Keratinocyte (primary cell): ENCODE results near the gene NCS1. TPM values are rescaled to one million over a fixed set of nuclear protein-coding genes. Genes with fewer than 3 reads are reported as not detected.

Source experiments
- DNase-seq: peaks from one replicate; pipeline ENCODE4 v3.0.0-alpha.2; 2011; ENCODE audit warnings: low read depth, missing footprints, low spot score
- FAIRE-seq: peaks from 2 replicates; lab custom pipeline; 2011; peaks lifted over from hg19 to GRCh38; lab: Jason Lieb, UNC
- H2AFZ ChIP-seq: 2 replicates; pipeline ENCODE4 v1.6.0; 2012; ENCODE audit warnings: low read length, control low read depth, inconsistent platforms; ENCODE audit not compliant: control insufficient read depth
- H3K27ac ChIP-seq: 2 replicates; pipeline ENCODE4 v1.5.1; 2011; ENCODE audit warnings: low read length; ENCODE audit not compliant: control insufficient read depth, insufficient read depth
- H3K27me3 ChIP-seq: 3 replicates; pipeline ENCODE4 v1.6.0; 2011; ENCODE audit warnings: low read length; ENCODE audit not compliant: control insufficient read depth, insufficient read depth; ENCODE audit errors: extremely low read depth
- H3K36me3 ChIP-seq, 2 experiments: 2 replicates in 1 of 2; 3 replicates in 1 of 2; pipeline ENCODE4 v1.5.1; 2011; ENCODE audit warnings: low read length in 2 of 2, mild to moderate bottlenecking in 1 of 2; ENCODE audit not compliant: control insufficient read depth in 2 of 2, insufficient read depth in 2 of 2; ENCODE audit errors: extremely low read depth in 1 of 2
- H3K4me1 ChIP-seq: 3 replicates; pipeline ENCODE4 v1.5.1; 2011; ENCODE audit warnings: low read length; ENCODE audit not compliant: control insufficient read depth, insufficient read depth; ENCODE audit errors: extremely low read depth
- H3K4me2 ChIP-seq: 3 replicates; pipeline ENCODE4 v1.6.0; 2011; ENCODE audit warnings: low read depth, low read length; ENCODE audit not compliant: control insufficient read depth, insufficient read depth; ENCODE audit errors: extremely low read depth
- H3K4me3 ChIP-seq, 3 experiments: fragments of 200-600 bp in 1 of 3; sonication (generic) in 1 of 3; 2 replicates in 2 of 3; 3 replicates in 1 of 3; pipeline ENCODE4 v1.5.1; 2011 to 2016; ENCODE audit warnings: low read length in 3 of 3, mild to moderate bottlenecking in 3 of 3, control low read depth in 2 of 3, inconsistent platforms in 1 of 3, low read depth in 1 of 3, mixed read lengths in 1 of 3, mixed run types in 1 of 3, moderate library complexity in 1 of 3; ENCODE audit not compliant: control insufficient read depth in 2 of 3, insufficient read depth in 2 of 3; ENCODE audit errors: extremely low read depth in 1 of 3
- H3K79me2 ChIP-seq: 2 replicates; pipeline ENCODE4 v1.6.0; 2012; ENCODE audit warnings: low read length; ENCODE audit not compliant: control insufficient read depth, insufficient read depth
- H3K9ac ChIP-seq: 3 replicates; pipeline ENCODE4 v1.6.0; 2011; ENCODE audit warnings: low read length; ENCODE audit not compliant: control insufficient read depth, insufficient read depth; ENCODE audit errors: extremely low read depth
- H3K9me1 ChIP-seq: 3 replicates; pipeline ENCODE4 v1.6.0; 2011; ENCODE audit warnings: low read length; ENCODE audit not compliant: control insufficient read depth, insufficient read depth; ENCODE audit errors: extremely low read depth
- H3K9me3 ChIP-seq: 2 replicates; pipeline ENCODE4 v1.5.1; 2012; ENCODE audit warnings: low read depth, low read length; ENCODE audit not compliant: control insufficient read depth
- H4K20me1 ChIP-seq: 3 replicates; pipeline ENCODE4 v1.6.0; 2011; ENCODE audit warnings: low read length; ENCODE audit not compliant: control insufficient read depth, insufficient read depth; ENCODE audit errors: extremely low read depth
- EZH2 ChIP-seq: IDR thresholded peaks from one replicate; pipeline ENCODE4 v1.6.1; 2012; ENCODE audit warnings: inconsistent platforms, mild to moderate bottlenecking, low read length, moderate library complexity
- dilution Hi-C: fragments of 300-500 bp; cut with MboI; formaldehyde crosslinking; loops from one replicate; pipeline ENCODE4 v1.7.0; 2020; ENCODE audit warnings: low sequenced_read_pairs; ENCODE audit not compliant: extremely low pct_ligation_motif_present
- polyA plus RNA-seq, 5 experiments: library from polyadenylated mRNA; depleted of rRNA in 3 of 5; stranded (reverse) in 3 of 5; stranded (forward) in 1 of 5; unstranded in 1 of 5; fragments of >200 nt; gene quantifications; 1 replicate in 1 of 5; 2 replicates in 3 of 5; 3 replicates in 1 of 5; pipeline versions ENCODE4 v1.2.1 to v1.2.3, GENCODE V29; 2011 to 2012; ENCODE audit warnings: missing spikeins in 2 of 5, low read depth in 1 of 5, low replicate concordance in 1 of 5
- TF ChIP-seq, protein P1 (sequence below), 3 experiments: IDR thresholded peaks in 1 of 3; conservative IDR thresholded peaks in 1 of 3; optimal IDR thresholded peaks in 1 of 3; 2 replicates in 2 of 3; 3 replicates in 1 of 3; pipeline versions ENCODE3 to v1.5.1; 2011; ENCODE audit warnings: low read length in 3 of 3, mild to moderate bottlenecking in 3 of 3, moderate library complexity in 2 of 3, control low read depth in 1 of 3, inconsistent platforms in 1 of 3; ENCODE audit not compliant: insufficient read depth in 2 of 3; ENCODE audit errors: extremely low read depth in 1 of 3

Gene NCS1
- polyA plus RNA-seq, 1 donor (not counting 4 experiments of a cell fraction or from before 2014, with no cell fraction given): 49.1 TPM

GRCh38 chr9:130144703-130145102, 27.5 kb upstream of the NCS1 start:
- Histone ChIP-seq H4K20me1 (no peaks in the 10 kb centered on the region), H3K9ac (no peak overlapping the region), H3K9me3 (no peaks in the 10 kb centered on the region), H3K4me1 (peaks cover 15% of the 10 kb centered on the region), H3K27me3 (no peaks in the 10 kb centered on the region), H3K9me1 (no peaks in the 10 kb centered on the region), H3K4me3 (no peak overlapping the region), H3K4me2 (no peak overlapping the region), H3K79me2 (no peaks in the 10 kb centered on the region), H2AFZ (no peak overlapping the region), H3K27ac (no peak overlapping the region), H3K36me3 (no peaks in the 10 kb centered on the region)
- FAIRE-seq (no peak), DNase-seq (no peak)
- dilution Hi-C loops: no loop called here
- TF ChIP-seq, protein P1, sequence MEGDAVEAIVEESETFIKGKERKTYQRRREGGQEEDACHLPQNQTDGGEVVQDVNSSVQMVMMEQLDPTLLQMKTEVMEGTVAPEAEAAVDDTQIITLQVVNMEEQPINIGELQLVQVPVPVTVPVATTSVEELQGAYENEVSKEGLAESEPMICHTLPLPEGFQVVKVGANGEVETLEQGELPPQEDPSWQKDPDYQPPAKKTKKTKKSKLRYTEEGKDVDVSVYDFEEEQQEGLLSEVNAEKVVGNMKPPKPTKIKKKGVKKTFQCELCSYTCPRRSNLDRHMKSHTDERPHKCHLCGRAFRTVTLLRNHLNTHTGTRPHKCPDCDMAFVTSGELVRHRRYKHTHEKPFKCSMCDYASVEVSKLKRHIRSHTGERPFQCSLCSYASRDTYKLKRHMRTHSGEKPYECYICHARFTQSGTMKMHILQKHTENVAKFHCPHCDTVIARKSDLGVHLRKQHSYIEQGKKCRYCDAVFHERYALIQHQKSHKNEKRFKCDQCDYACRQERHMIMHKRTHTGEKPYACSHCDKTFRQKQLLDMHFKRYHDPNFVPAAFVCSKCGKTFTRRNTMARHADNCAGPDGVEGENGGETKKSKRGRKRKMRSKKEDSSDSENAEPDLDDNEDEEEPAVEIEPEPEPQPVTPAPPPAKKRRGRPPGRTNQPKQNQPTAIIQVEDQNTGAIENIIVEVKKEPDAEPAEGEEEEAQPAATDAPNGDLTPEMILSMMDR (optimal IDR thresholded peaks at IDR 0.05 in 1 of 3, IDR thresholded peaks at IDR 0.05 in 1 of 3, conservative IDR thresholded peaks at IDR 0.05 in 1 of 3; ENCODE audit: extremely low read depth in 1 of 3, insufficient read depth in 2 of 3, low read length in 3 of 3): no peak
- TF ChIP-seq EZH2: no peak

GRCh38 chr9:130145658-130146057, 26.5 kb upstream of the NCS1 start:
- H2AFZ ChIP-seq: no peak overlapping the region
- TF ChIP-seq, protein P1 (optimal IDR thresholded peaks at IDR 0.05 in 1 of 3, IDR thresholded peaks at IDR 0.05 in 1 of 3, conservative IDR thresholded peaks at IDR 0.05 in 1 of 3; ENCODE audit: extremely low read depth in 1 of 3, insufficient read depth in 2 of 3, low read length in 3 of 3): no peak
- TF ChIP-seq EZH2: no peak
- no peak overlapping the region for H3K4me3 ChIP-seq
- H3K27me3 ChIP-seq: no peaks in the 10 kb centered on the region
- H3K27ac ChIP-seq: no peak overlapping the region
- H3K9me1 ChIP-seq: no peaks in the 10 kb centered on the region
- H3K4me2 ChIP-seq: no peak overlapping the region
- H3K4me1 ChIP-seq: peaks cover 22% of the 10 kb centered on the region
- DNase-seq: no peak
- dilution Hi-C loops: no loop called here
- no peaks in the 10 kb centered on the region for H3K79me2 ChIP-seq
- H3K36me3 ChIP-seq: no peaks in the 10 kb centered on the region
- H3K9ac ChIP-seq: no peak overlapping the region
- no peaks in the 10 kb centered on the region for H3K9me3 ChIP-seq
- FAIRE-seq: no peak
- H4K20me1 ChIP-seq: no peaks in the 10 kb centered on the region
